Adrenal gland (tissue), 5 donors: ENCODE measurements around the gene AGBL2.

Experiments used
- CTCF ChIP-seq, 6 experiments: fragments of 450-650 bp in 4 of 6; fragments of 200-600 bp in 2 of 6; sonication (generic) in 1 of 6; IDR thresholded peaks; 1 replicate in 5 of 6; 2 replicates in 1 of 6; pipeline versions ENCODE4 v1.5.1 to v1.8.0; 2016 to 2021; ENCODE audit warnings: antibody characterized with exemption in 6 of 6, mild to moderate bottlenecking in 2 of 6, moderate library complexity in 1 of 6
- POLR2A ChIP-seq, 2 donors: fragments of 450-650 bp; IDR thresholded peaks; one replicate each; pipeline ENCODE4 v1.6.1; 2017; ENCODE audit warnings: antibody characterized with exemption in 2 of 2, mild to moderate bottlenecking in 2 of 2, moderate library complexity in 1 of 2
- donor health status: DM: no; HTN: no; CAD: no.

- no peak for TF ChIP-seq CTCF (IDR thresholded peaks at IDR 0.05)
- no peak for TF ChIP-seq POLR2A (IDR thresholded peaks at IDR 0.05)
Measured at GRCh38 chr11:47750725-47751124, 35.6 kb upstream of the AGBL2 start.
